GM23338 (cell line): ENCODE measurements around the gene ASGR1. TPM values are rescaled to one million over a fixed set of nuclear protein-coding genes. Genes with fewer than 3 reads are reported as not detected.

Source experiments
- ATAC-seq: fragments of 200-7000 bp; cut with Tn5 transposase; 3 replicates; pipeline ENCODE4 v1.9.1; 2020
- DNase-seq: peaks from one replicate; pipeline ENCODE4 v3.0.0-alpha.2; 2015; ENCODE audit warnings: low spot score
- H2AFZ ChIP-seq: fragments of 200-600 bp; sonication (generic); 2 replicates; pipeline ENCODE4 v1.8.0; 2016; ENCODE audit warnings: antibody characterized with exemption, mild to moderate bottlenecking, moderate library complexity
- H3F3A ChIP-seq: fragments of 200-600 bp; sonication (generic); replicated peaks from 2 replicates; pipeline ENCODE4 v1.8.0; 2017; ENCODE audit warnings: antibody characterized with exemption, mixed run types, low read depth
- H3K27ac ChIP-seq: fragments of 200-600 bp; sonication (generic); 2 replicates; pipeline ENCODE4 v1.6.1; 2016; ENCODE audit warnings: low read depth
- H3K27me3 ChIP-seq: fragments of 200-600 bp; sonication (generic); 2 replicates; pipeline ENCODE4 v1.8.0; 2016; ENCODE audit warnings: mild to moderate bottlenecking, mixed run types, moderate library complexity; ENCODE audit not compliant: insufficient read depth
- H3K36me3 ChIP-seq: fragments of 200-600 bp; sonication (generic); 2 replicates; pipeline ENCODE4 v1.8.0; 2016; ENCODE audit warnings: mild to moderate bottlenecking; ENCODE audit not compliant: insufficient read depth
- H3K4me1 ChIP-seq: fragments of 200-600 bp; sonication (generic); 2 replicates; pipeline ENCODE4 v1.8.0; 2016; ENCODE audit warnings: mild to moderate bottlenecking, moderate library complexity; ENCODE audit not compliant: insufficient read depth
- H3K4me2 ChIP-seq: fragments of 200-600 bp; sonication (generic); 2 replicates; pipeline ENCODE4 v1.7.1; 2017; ENCODE audit warnings: mixed run types
- H3K4me3 ChIP-seq: fragments of 200-600 bp; sonication (generic); 2 replicates; pipeline ENCODE4 v1.6.1; 2016; ENCODE audit warnings: mixed run types
- H3K79me2 ChIP-seq: fragments of 200-600 bp; sonication (generic); replicated peaks from 2 replicates; pipeline ENCODE4 v1.8.0; 2017; ENCODE audit warnings: mild to moderate bottlenecking; ENCODE audit not compliant: insufficient read depth
- H3K9me2 ChIP-seq: fragments of 200-600 bp; sonication (generic); 2 replicates; pipeline ENCODE4 v1.8.0; 2017; ENCODE audit not compliant: insufficient read depth
- H4K20me1 ChIP-seq: fragments of 200-600 bp; sonication (generic); replicated peaks from 2 replicates; pipeline ENCODE4 v1.8.0; 2017; ENCODE audit warnings: mild to moderate bottlenecking; ENCODE audit not compliant: insufficient read depth
- H3K27ac Mint-ChIP-seq: 2 replicates; pipeline ENCODE4 v1.8.0; 2020; ENCODE audit warnings: inconsistent platforms, mild to moderate bottlenecking, moderate library complexity, mixed read lengths
- H3K27me3 Mint-ChIP-seq: 3 replicates; pipeline ENCODE4 v1.8.0; 2022; ENCODE audit warnings: low read depth, mild to moderate bottlenecking, moderate library complexity, mixed read lengths, inconsistent platforms; ENCODE audit not compliant: insufficient read depth, poor library complexity
- H3K36me3 Mint-ChIP-seq: 3 replicates; pipeline ENCODE4 v1.8.0; 2021; ENCODE audit warnings: low read depth, mild to moderate bottlenecking, inconsistent platforms, moderate library complexity, mixed read lengths
- H3K4me1 Mint-ChIP-seq: 3 replicates; pipeline ENCODE4 v1.8.0; 2020; ENCODE audit warnings: mild to moderate bottlenecking, inconsistent platforms, mixed read lengths
- H3K4me3 Mint-ChIP-seq: 3 replicates; pipeline ENCODE4 v1.8.0; 2021; ENCODE audit warnings: moderate library complexity, mild to moderate bottlenecking, inconsistent platforms, mixed read lengths
- H3K9me3 Mint-ChIP-seq: 3 replicates; pipeline ENCODE4 v1.8.0; 2020; ENCODE audit warnings: moderate library complexity, mild to moderate bottlenecking, inconsistent platforms, mixed read lengths
- CREB1 ChIP-seq: fragments of 250-450 bp; sonication (Bioruptor Pico); IDR thresholded peaks from 2 replicates; pipeline ENCODE4 v1.5.0; 2020; ENCODE audit warnings: low read depth, mild to moderate bottlenecking, moderate library complexity
- EZH2 ChIP-seq: fragments of 200-600 bp; sonication (generic); IDR thresholded peaks from one replicate; pipeline ENCODE4 v1.8.0; 2017; ENCODE audit warnings: antibody characterized with exemption, mild to moderate bottlenecking, low read depth; ENCODE audit not compliant: unreplicated experiment
- EZH2phosphoT487 ChIP-seq: fragments of 200-600 bp; sonication (generic); IDR thresholded peaks from one replicate; pipeline ENCODE4 v1.8.1; 2018; ENCODE audit warnings: antibody characterized with exemption; ENCODE audit not compliant: unreplicated experiment
- NANOG ChIP-seq: IDR thresholded peaks from 2 replicates; pipeline ENCODE4 v1.6.1; 2016; ENCODE audit warnings: antibody characterized with exemption, borderline replicate concordance
- POLR2AphosphoS5 ChIP-seq: IDR thresholded peaks from 2 replicates; pipeline ENCODE4 v1.6.1; 2016; ENCODE audit warnings: antibody characterized with exemption, low read depth
- STAT1 ChIP-seq: IDR thresholded peaks from one replicate; pipeline ENCODE4 v1.6.1; 2016; ENCODE audit warnings: antibody characterized with exemption; ENCODE audit not compliant: unreplicated experiment
- ZNF114 ChIP-seq: fragments of 250-450 bp; sonication (Bioruptor Pico); IDR thresholded peaks from 2 replicates; pipeline ENCODE4 v1.5.0; 2020; ENCODE audit warnings: mild to moderate bottlenecking, moderate library complexity
- ZNF331 ChIP-seq: fragments of 250-450 bp; sonication (Bioruptor Pico); IDR thresholded peaks from 2 replicates; pipeline ENCODE4 v1.5.0; 2020; ENCODE audit warnings: low read depth, mild to moderate bottlenecking, moderate library complexity
- polyA plus RNA-seq: library from polyadenylated mRNA; unstranded; fragments of >200 nt; fragmentation: Nextera tagmentation; extraction: Ambion mirVana; gene quantifications from 2 replicates; pipeline ENCODE4 v1.2.1, GENCODE V29; 2016
- total RNA-seq: library from RNA; depleted of rRNA; stranded (reverse); fragments of >200 nt; shearing (Covaris generic); gene quantifications from 2 replicates; pipeline ENCODE4 v1.2.3, GENCODE V29; 2014
- TF ChIP-seq, protein P1 (sequence below): fragments of 250-450 bp; sonication (Bioruptor Pico); IDR thresholded peaks from 2 replicates; pipeline ENCODE4 v1.5.0; 2020; ENCODE audit warnings: mild to moderate bottlenecking, moderate library complexity
- TF ChIP-seq, protein P2 (sequence below): IDR thresholded peaks from 2 replicates; pipeline ENCODE4 v1.6.1; 2016; ENCODE audit warnings: antibody characterized with exemption
- TF ChIP-seq, protein P3 (sequence below): IDR thresholded peaks from one replicate; pipeline ENCODE4 v1.6.1; 2018; ENCODE audit warnings: antibody characterized with exemption; ENCODE audit not compliant: unreplicated experiment

The ASGR1 gene
- total and polyA plus RNA-seq, 2 experiments from 2014 or later: 8.3 to 9.0 TPM

DNA sequence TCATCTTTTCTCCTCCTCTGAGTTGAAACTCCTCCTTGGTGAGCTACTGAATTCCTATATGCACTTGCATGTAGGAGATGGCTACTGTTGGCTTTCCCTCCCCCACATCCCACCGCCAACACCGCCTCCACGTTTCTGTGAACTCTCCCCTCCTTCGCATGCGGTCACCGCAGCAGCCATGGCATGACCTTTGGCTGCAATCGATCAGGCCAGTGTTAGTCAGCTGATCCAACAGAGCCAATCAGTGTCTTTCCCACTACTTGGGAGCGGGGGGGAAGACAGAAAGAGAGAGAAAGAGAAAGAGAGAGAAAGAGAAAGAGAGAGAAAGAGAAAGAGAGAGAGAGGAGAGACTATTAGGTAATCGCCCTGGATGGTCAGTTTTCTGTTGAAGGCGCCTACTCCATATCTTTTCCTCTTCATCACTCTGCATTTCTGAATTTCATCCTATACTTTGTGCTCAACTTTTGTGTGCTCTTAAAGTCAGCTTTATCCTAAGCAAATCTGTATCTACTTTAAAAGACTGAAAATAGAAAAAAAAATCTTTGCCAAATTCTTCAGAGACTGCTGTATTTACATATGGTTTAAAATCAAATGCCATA, 22.7 kb downstream of the ASGR1 start:
- Mint-ChIP-seq H3K27me3 (peaks cover 1% of the 10 kb centered on the region), H3K36me3 (no peaks in the 10 kb centered on the region), H3K4me3 (no peak overlapping the region), H3K9me3 (no peaks in the 10 kb centered on the region; the same call in 2 of the 3 replicates), H3K27ac (no peak overlapping the region), H3K4me1 (no peaks in the 10 kb centered on the region)
- Histone ChIP-seq H2AFZ (0 out of 2 replicates have a peak overlapping the region, but pooled peaks have one; percentile 0), H3K36me3 (no peaks in the 10 kb centered on the region), H3K27ac (no peak overlapping the region), H3K79me2 (no peaks in the 10 kb centered on the region), H3K27me3 (no peaks in the 10 kb centered on the region), H4K20me1 (no peaks in the 10 kb centered on the region), H3K4me2 (no peak overlapping the region), H3K4me3 (no peak overlapping the region), H3K4me1 (no peaks in the 10 kb centered on the region), H3K9me2 (no peaks in the 10 kb centered on the region), H3F3A (no peaks in the 10 kb centered on the region)
- no peak for DNase-seq
- no peak for ATAC-seq
- no peak for TF ChIP-seq ZNF114 (CRISPR knock-in tag)
- no peak for TF ChIP-seq NANOG
- TF ChIP-seq CREB1: no peak
- no peak for TF ChIP-seq POLR2AphosphoS5
- TF ChIP-seq EZH2phosphoT487: no peak
- TF ChIP-seq, protein P1, sequence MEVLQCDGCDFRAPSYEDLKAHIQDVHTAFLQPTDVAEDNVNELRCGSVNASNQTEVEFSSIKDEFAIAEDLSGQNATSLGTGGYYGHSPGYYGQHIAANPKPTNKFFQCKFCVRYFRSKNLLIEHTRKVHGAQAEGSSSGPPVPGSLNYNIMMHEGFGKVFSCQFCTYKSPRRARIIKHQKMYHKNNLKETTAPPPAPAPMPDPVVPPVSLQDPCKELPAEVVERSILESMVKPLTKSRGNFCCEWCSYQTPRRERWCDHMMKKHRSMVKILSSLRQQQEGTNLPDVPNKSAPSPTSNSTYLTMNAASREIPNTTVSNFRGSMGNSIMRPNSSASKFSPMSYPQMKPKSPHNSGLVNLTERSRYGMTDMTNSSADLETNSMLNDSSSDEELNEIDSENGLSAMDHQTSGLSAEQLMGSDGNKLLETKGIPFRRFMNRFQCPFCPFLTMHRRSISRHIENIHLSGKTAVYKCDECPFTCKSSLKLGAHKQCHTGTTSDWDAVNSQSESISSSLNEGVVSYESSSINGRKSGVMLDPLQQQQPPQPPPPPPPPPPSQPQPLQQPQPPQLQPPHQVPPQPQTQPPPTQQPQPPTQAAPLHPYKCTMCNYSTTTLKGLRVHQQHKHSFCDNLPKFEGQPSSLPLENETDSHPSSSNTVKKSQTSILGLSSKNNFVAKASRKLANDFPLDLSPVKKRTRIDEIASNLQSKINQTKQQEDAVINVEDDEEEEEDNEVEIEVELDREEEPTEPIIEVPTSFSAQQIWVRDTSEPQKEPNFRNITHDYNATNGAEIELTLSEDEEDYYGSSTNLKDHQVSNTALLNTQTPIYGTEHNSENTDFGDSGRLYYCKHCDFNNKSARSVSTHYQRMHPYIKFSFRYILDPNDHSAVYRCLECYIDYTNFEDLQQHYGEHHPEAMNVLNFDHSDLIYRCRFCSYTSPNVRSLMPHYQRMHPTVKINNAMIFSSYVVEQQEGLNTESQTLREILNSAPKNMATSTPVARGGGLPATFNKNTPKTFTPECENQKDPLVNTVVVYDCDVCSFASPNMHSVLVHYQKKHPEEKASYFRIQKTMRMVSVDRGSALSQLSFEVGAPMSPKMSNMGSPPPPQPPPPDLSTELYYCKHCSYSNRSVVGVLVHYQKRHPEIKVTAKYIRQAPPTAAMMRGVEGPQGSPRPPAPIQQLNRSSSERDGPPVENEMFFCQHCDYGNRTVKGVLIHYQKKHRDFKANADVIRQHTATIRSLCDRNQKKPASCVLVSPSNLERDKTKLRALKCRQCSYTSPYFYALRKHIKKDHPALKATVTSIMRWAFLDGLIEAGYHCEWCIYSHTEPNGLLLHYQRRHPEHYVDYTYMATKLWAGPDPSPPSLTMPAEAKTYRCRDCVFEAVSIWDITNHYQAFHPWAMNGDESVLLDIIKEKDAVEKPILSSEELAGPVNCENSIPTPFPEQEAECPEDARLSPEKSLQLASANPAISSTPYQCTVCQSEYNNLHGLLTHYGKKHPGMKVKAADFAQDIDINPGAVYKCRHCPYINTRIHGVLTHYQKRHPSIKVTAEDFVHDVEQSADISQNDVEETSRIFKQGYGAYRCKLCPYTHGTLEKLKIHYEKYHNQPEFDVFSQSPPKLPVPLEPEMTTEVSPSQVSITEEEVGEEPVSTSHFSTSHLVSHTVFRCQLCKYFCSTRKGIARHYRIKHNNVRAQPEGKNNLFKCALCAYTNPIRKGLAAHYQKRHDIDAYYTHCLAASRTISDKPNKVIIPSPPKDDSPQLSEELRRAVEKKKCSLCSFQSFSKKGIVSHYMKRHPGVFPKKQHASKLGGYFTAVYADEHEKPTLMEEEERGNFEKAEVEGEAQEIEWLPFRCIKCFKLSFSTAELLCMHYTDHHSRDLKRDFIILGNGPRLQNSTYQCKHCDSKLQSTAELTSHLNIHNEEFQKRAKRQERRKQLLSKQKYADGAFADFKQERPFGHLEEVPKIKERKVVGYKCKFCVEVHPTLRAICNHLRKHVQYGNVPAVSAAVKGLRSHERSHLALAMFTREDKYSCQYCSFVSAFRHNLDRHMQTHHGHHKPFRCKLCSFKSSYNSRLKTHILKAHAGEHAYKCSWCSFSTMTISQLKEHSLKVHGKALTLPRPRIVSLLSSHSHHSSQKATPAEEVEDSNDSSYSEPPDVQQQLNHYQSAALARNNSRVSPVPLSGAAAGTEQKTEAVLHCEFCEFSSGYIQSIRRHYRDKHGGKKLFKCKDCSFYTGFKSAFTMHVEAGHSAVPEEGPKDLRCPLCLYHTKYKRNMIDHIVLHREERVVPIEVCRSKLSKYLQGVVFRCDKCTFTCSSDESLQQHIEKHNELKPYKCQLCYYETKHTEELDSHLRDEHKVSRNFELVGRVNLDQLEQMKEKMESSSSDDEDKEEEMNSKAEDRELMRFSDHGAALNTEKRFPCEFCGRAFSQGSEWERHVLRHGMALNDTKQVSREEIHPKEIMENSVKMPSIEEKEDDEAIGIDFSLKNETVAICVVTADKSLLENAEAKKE: no peak
- TF ChIP-seq, protein P2, sequence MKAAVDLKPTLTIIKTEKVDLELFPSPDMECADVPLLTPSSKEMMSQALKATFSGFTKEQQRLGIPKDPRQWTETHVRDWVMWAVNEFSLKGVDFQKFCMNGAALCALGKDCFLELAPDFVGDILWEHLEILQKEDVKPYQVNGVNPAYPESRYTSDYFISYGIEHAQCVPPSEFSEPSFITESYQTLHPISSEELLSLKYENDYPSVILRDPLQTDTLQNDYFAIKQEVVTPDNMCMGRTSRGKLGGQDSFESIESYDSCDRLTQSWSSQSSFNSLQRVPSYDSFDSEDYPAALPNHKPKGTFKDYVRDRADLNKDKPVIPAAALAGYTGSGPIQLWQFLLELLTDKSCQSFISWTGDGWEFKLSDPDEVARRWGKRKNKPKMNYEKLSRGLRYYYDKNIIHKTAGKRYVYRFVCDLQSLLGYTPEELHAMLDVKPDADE: no peak
- TF ChIP-seq, protein P3, sequence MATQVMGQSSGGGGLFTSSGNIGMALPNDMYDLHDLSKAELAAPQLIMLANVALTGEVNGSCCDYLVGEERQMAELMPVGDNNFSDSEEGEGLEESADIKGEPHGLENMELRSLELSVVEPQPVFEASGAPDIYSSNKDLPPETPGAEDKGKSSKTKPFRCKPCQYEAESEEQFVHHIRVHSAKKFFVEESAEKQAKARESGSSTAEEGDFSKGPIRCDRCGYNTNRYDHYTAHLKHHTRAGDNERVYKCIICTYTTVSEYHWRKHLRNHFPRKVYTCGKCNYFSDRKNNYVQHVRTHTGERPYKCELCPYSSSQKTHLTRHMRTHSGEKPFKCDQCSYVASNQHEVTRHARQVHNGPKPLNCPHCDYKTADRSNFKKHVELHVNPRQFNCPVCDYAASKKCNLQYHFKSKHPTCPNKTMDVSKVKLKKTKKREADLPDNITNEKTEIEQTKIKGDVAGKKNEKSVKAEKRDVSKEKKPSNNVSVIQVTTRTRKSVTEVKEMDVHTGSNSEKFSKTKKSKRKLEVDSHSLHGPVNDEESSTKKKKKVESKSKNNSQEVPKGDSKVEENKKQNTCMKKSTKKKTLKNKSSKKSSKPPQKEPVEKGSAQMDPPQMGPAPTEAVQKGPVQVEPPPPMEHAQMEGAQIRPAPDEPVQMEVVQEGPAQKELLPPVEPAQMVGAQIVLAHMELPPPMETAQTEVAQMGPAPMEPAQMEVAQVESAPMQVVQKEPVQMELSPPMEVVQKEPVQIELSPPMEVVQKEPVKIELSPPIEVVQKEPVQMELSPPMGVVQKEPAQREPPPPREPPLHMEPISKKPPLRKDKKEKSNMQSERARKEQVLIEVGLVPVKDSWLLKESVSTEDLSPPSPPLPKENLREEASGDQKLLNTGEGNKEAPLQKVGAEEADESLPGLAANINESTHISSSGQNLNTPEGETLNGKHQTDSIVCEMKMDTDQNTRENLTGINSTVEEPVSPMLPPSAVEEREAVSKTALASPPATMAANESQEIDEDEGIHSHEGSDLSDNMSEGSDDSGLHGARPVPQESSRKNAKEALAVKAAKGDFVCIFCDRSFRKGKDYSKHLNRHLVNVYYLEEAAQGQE: no peak
- no peak for TF ChIP-seq ZNF331 (CRISPR knock-in tag)
- no peak for TF ChIP-seq EZH2
- no peak for TF ChIP-seq STAT1
